ENCODE data around the gene NFS1.

Gene NFS1

GRCh38 chr20:35635652-35636051, 63.5 kb downstream of the NFS1 start:
- no peaks in the 10 kb centered on the region for H3K27me3 ChIP-seq (replicated peaks; ENCODE audit: insufficient read depth, low read length)
- H3K36me3 ChIP-seq (replicated peaks; ENCODE audit: insufficient read depth, low read length), result no peaks in the 10 kb centered on the region
- DNase-seq, result no peak
- H4K20me1 ChIP-seq (ENCODE audit: insufficient read depth, low read length), result no peaks in the 10 kb centered on the region
- peaks cover 13% of the 10 kb centered on the region for H3K79me2 ChIP-seq (ENCODE audit: low read length)
- H3K9me2 ChIP-seq (replicated peaks; ENCODE audit: insufficient read depth, low read length), result no peaks in the 10 kb centered on the region
- no peak overlapping the region for H3K27ac ChIP-seq (ENCODE audit: low read length)
- TF ChIP-seq EZH2phosphoT487 (IDR thresholded peaks at IDR 0.05; ENCODE audit: low read length), result no peak
- TF ChIP-seq CTCF (IDR thresholded peaks at IDR 0.05; ENCODE audit: low read length), result no peak
- TF ChIP-seq EZH2 (optimal IDR thresholded peaks at IDR 0.05; ENCODE audit: low read depth, low read length), result no peak
- H3K9me3 ChIP-seq (replicated peaks; ENCODE audit: insufficient read depth, low read length), result no peaks in the 10 kb centered on the region
- no peak overlapping the region for H2AFZ ChIP-seq (ENCODE audit: low read length)
- H3F3A ChIP-seq (ENCODE audit: insufficient read depth, low read length), result no peaks in the 10 kb centered on the region
- H3K4me2 ChIP-seq (ENCODE audit: low read depth, low read length), result no peak overlapping the region
- H3K9ac ChIP-seq (ENCODE audit: low read length), result no peak overlapping the region
- no peak overlapping the region for H3K4me3 ChIP-seq (ENCODE audit: low read length)
- H3K4me1 ChIP-seq (ENCODE audit: low read length), result no peaks in the 10 kb centered on the region

GRCh38 chr20:35632539-35633115, 66.5 kb downstream of the NFS1 start:
- H3K79me2 ChIP-seq (ENCODE audit: low read length), result peaks cover 13% of the 10 kb centered on the region
- TF ChIP-seq EZH2 (optimal IDR thresholded peaks at IDR 0.05; ENCODE audit: low read depth, low read length) (no peak), CTCF (IDR thresholded peaks at IDR 0.05; ENCODE audit: low read length) (no peak), EZH2phosphoT487 (IDR thresholded peaks at IDR 0.05; ENCODE audit: low read length) (no peak)
- H2AFZ ChIP-seq (ENCODE audit: low read length), result no peak overlapping the region
- H3K27ac ChIP-seq (ENCODE audit: low read length), result no peak overlapping the region
- no peaks in the 10 kb centered on the region for H4K20me1 ChIP-seq (ENCODE audit: insufficient read depth, low read length)
- H3F3A ChIP-seq (ENCODE audit: insufficient read depth, low read length), result no peaks in the 10 kb centered on the region
- H3K9ac ChIP-seq (ENCODE audit: low read length), result no peak overlapping the region
- no peaks in the 10 kb centered on the region for H3K36me3 ChIP-seq (replicated peaks; ENCODE audit: insufficient read depth, low read length)
- H3K9me3 ChIP-seq (replicated peaks; ENCODE audit: insufficient read depth, low read length), result no peaks in the 10 kb centered on the region
- no peaks in the 10 kb centered on the region for H3K9me2 ChIP-seq (replicated peaks; ENCODE audit: insufficient read depth, low read length)
- H3K27me3 ChIP-seq (replicated peaks; ENCODE audit: insufficient read depth, low read length), result no peaks in the 10 kb centered on the region
- H3K4me1 ChIP-seq (ENCODE audit: low read length), result no peaks in the 10 kb centered on the region
- H3K4me2 ChIP-seq (ENCODE audit: low read depth, low read length), result no peak overlapping the region
- no peak overlapping the region for H3K4me3 ChIP-seq (ENCODE audit: low read length)
- no peak for DNase-seq

- H3K9me3 ChIP-seq (replicated peaks; ENCODE audit: insufficient read depth, low read length), result no peaks in the 10 kb centered on the region
- no peaks in the 10 kb centered on the region for H3K27me3 ChIP-seq (replicated peaks; ENCODE audit: insufficient read depth, low read length)
- H3F3A ChIP-seq (ENCODE audit: insufficient read depth, low read length), result no peaks in the 10 kb centered on the region
- H3K4me1 ChIP-seq (ENCODE audit: low read length), result no peaks in the 10 kb centered on the region
- H3K79me2 ChIP-seq (ENCODE audit: low read length), result peaks cover 3% of the 10 kb centered on the region; the same call in 1 of the 2 replicates
- H2AFZ ChIP-seq (ENCODE audit: low read length), result no peak overlapping the region
- no peak overlapping the region for H3K9ac ChIP-seq (ENCODE audit: low read length)
- H4K20me1 ChIP-seq (ENCODE audit: insufficient read depth, low read length), result no peaks in the 10 kb centered on the region
- DNase-seq, result no peak
- no peak overlapping the region for H3K4me3 ChIP-seq (ENCODE audit: low read length)
- no peaks in the 10 kb centered on the region for H3K9me2 ChIP-seq (replicated peaks; ENCODE audit: insufficient read depth, low read length)
- H3K4me2 ChIP-seq (ENCODE audit: low read depth, low read length), result no peak overlapping the region
- TF ChIP-seq CTCF (IDR thresholded peaks at IDR 0.05; ENCODE audit: low read length) (no peak), EZH2 (optimal IDR thresholded peaks at IDR 0.05; ENCODE audit: low read depth, low read length) (no peak), EZH2phosphoT487 (IDR thresholded peaks at IDR 0.05; ENCODE audit: low read length) (no peak)
- H3K36me3 ChIP-seq (replicated peaks; ENCODE audit: insufficient read depth, low read length), result no peaks in the 10 kb centered on the region
- H3K27ac ChIP-seq (ENCODE audit: low read length), result no peak overlapping the region
These were observed 68.5 kb downstream of the NFS1 start for GRCh38 chr20:35630636-35631035.
